Superior temporal gyrus (tissue), 1 donor: ENCODE results near the gene CDKN1C.
A peak's percentile ranks its signal among the peaks of the same experiment; 100 is the strongest.

Experiments
- DNase-seq: peaks from one replicate; pipeline ENCODE4 v3.0.0-alpha.2; 2016; ENCODE audit errors: extremely low spot score

CDKN1C gene

DNA sequence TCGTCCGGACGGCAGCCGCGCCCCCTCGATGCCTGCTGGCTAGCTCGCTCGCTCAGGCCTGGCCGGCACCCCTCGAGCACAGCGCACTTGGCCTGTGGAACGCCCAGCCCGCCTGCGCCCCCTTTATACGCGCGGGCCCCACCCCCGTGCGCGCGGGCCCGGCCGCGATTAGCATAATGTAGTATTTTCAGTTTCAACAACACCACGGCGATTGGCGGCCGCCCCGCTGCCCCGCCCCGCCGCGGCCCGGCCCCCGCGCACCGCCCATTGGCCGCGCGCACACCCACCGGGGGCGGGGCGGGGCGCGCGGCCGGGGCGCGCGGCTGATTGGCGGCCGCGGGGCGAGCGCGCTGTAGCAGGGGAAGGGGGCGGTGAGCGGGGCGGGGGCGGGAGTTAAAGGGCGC is at the start of gene CDKN1C:
Gene CDKN1C, minus strand, starts transcription at position 98 of the 404 bp plus-strand sequence. CDS start 319 bp downstream, outside the sequence.
- peak; percentile 89 for DNase-seq

DNA sequence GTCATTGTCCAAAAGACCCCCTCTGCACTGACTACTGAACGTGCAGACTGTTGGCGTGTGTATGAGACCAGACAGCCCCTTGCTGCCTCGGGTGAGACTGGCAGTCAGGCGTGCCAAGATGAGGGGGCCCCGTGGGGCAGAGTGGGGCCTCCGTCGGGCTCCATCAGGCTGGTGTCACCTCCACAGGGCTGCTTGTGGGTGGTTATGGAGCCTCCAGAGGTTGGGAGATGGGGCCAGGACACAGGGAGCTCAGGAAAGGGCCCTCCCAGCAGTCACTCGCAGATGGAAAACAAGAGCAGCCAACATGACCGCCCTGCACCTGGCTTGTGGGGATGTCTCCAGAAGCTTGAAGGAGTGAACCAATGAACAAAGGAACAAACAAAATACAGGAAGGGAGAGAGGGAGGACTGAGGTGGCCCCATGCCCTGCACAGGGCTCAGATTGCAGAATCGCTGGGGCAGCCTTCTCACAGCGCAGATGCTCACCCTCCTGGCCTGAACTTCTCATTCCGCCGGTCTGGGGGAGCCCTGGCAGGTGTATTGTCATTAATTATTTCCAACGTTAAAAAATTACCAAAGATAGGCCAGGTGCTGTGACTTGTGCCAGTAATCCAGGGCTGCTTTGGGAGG is 49.1 kb upstream of the CDKN1C start:
- no peak for DNase-seq

DNA sequence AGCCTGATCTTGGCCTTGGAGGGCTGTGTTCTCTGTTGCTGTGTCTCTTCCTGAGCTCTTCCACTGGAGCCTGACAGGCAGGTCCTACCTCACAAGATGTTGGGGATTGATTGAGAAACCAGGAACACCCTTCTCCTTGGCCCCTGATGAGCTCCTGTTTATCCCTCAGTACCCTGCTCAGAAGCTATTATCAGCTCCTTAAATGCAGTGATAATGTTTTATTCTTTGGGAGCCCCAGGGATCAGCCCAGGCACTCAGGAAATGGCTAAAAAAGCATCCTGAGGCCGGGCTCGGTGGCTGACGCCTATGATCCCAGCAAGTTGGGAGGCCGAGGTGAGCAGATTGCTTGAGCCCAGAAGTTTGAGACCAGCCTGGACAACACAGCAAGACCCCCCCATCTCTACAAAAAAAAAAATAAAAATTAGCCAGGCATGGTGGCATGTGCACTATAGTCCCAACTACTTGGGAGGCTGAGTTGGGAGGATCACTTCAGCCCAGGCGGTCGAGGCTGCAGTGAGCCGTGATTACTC is 48.5 kb upstream of the CDKN1C start:
- DNase-seq: no peak

DNA sequence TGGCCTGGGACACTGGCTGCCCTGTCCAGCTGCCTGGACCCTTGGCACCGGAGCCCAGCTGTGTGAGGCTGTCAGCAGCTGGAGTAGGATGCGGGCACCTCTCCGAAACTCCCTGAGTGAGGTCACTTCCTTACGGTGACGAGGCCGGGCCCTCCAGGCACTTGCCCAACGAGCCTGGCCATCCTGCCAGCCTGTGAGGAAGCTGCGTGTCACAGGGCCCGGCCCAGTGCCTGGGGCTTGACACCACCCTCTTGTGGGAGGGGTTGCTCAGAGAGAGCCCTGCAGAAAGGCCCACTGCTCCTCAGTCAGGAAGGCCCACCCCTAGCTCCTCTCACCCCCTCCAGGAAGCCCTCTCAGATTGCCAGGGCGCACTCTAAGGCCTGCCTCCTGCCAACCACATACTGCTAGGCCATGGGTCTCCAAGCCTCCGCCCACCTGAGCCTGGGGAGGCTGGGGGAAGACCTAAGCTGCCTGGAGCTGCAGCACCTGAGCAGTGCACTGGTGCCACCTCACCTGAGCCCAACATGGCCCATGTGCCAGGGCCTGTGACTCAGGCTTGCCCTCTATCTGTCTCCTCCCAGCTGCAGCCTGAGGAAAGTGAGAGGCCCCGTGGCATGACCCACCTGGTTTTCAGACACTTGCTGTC is 47.9 kb upstream of the CDKN1C start:
- no peak for DNase-seq

DNA sequence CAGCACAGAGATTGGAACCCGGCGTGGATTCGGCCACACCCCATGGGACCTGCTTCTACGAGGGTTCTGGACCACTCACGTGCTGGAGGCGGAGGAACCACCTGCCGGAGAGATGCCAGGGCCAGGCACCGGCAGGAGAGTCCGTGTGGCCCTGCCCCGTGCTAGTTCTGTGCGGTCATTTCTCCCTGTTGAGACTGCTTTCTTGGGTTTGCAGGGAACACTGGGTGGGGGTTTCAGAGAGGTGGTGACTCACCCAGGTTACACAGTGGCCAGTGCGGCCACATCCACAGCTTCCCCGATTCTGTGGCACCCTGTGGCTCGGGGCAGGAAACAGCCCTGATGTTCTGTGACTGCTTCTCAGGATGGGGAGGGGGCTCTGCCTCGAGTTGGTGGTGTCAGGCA is 47.3 kb upstream of the CDKN1C start:
- no peak for DNase-seq

DNA sequence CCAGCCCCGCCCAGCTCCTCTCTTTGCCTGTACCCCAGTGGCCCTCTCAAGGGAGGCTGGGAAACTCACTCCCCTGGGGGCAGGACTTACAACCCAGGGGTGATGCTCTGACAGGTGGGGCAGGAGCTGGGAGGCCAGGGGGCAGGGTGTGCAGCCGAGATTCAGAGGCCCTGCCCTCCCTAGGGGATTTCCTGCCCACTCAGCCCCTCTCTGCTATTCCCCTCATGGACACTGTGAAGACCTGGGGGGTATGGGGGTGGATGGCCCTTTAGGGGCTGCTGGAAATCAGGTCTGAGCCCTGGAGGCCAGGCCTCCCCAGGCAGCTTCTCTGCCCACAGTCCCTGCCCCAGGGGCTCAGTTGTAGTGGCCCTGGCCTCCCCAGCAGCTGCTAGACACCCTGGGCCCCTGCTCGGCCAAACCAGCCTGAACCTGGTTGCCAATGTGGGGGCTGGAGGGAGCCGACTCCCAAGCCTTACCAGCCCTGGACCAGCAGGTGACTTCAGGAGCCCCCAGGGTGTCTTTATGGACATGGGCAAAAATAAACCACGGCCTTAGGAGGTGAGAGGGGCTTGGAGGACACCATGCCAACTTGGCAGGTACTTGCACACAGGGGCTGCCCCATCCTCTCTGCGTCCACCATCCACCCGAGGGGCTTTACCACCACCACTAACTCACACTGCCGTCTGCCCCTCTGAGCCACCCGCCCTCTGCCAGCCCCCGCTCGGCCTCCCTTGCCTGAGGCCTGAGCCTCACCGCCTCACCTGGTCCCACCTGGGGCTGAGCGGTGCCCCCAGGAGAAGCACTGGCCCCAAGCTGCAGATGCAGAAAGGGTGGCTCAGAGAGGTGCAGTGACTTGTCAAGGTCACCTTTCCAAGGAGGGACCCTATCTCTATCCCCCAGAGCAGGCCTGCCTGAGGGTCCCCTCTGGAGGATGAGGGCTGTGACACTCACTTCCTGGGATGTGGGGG is 46.5 kb upstream of the CDKN1C start:
- DNase-seq: no peak

DNA sequence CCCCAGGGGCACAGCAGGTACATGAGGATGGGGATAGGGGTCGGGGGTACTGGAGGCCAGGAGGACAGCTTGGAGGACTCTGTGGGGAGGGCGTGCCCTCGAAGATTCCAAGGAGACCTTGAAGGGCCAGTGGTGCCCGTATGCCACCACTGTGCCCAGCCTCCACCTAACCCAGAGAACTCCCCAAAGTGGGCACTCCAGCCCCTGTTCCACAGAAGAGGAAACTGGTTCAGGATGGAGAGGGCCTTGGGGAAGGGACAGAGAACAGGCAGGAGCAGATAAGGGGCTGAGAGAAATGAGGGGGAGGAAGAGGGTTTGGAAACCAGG is 45.8 kb upstream of the CDKN1C start:
- DNase-seq: no peak

DNA sequence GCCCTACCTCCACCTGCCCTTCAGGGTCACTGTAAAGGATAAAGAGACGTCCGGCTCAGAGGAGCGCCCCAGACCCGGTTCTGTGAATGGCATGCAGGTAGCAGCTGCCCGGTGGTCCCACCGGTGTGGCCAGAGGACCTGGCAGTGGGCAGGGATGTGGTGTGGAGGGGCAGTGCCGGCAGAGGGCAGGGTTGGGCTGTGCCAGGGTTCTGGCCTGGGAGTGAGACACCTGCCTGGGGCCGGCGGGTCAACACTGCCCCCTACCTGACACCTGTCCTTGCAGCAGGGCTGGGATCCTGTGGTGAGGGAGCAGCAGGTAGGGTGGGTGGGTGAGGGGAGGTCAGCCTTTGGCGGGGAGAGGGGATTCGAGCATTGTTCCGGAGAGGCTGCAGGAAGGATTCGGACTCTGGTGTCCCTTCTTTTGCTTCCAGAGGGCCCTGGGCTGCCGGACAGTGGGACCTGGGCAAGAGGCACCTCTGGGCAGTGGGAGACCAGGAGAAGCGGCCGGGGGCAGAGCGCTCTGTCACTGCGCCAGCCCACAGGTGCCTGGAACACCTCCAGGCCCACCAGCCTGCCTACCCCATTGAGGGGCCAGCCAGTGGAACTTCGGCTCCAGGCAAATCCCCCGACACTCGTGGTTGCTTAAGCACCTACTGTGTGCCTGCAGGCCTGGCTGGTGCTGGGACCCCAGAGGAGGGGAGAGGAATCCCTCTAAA is 45.3 kb upstream of the CDKN1C start:
- no peak for DNase-seq

DNA sequence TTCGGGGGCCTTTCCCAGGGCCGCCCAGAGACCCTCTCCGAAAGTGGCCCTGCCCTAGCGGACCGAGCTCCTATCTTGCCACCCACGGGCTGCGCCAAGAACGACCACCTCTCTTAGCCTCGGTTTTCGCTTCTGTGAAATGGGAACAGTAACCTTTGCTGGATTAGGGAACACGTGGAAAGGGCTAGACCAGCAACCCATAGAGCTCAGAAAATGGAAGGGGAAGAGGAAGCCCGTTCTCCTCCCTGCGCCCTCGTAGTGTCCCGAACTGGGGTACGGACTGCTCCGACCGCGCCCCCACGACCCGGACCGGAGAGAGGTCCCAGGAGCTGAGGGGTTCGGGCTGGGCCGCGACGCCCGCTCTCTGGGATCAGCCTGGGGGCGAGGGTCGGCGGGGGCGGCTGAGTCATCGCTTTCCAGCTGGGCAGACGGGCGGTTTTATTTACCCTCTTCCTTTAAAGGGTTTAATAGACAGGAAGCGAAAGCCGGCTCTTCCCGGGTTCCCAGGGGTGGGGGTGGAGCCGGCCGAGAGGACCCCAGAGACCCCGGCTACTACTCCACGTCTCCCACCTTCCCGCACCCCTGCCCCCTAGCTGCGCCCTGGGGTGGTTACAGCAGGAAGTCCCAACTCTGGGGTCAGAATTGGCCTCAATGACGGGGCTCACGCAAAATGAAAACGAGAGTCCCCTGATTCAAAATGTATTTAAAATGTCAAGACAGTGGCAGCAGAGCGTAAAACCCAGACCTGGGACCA is 44.6 kb upstream of the CDKN1C start:
- no peak for DNase-seq

DNA sequence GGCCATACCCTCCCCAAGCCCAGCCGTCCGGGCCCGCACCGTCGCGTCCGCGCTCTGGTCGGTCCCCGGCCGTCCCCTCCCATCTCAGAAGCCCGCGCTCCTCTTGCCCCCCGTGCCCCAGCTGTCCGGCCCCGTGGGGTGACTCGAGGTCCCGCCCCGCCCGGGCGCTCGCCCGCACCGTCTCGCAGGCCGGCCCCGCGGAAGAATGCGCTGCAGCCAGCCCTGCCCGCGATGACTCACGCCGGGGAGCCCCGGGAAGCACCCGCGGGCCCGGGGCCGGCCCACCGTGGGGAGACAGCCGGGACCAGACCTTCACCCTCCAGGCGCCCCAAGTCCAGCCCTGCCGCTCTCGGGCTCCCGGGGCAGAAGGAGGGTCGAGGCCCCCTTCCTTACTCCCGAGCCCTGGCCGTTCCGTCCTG is 44.0 kb upstream of the CDKN1C start:
- no peak for DNase-seq

DNA sequence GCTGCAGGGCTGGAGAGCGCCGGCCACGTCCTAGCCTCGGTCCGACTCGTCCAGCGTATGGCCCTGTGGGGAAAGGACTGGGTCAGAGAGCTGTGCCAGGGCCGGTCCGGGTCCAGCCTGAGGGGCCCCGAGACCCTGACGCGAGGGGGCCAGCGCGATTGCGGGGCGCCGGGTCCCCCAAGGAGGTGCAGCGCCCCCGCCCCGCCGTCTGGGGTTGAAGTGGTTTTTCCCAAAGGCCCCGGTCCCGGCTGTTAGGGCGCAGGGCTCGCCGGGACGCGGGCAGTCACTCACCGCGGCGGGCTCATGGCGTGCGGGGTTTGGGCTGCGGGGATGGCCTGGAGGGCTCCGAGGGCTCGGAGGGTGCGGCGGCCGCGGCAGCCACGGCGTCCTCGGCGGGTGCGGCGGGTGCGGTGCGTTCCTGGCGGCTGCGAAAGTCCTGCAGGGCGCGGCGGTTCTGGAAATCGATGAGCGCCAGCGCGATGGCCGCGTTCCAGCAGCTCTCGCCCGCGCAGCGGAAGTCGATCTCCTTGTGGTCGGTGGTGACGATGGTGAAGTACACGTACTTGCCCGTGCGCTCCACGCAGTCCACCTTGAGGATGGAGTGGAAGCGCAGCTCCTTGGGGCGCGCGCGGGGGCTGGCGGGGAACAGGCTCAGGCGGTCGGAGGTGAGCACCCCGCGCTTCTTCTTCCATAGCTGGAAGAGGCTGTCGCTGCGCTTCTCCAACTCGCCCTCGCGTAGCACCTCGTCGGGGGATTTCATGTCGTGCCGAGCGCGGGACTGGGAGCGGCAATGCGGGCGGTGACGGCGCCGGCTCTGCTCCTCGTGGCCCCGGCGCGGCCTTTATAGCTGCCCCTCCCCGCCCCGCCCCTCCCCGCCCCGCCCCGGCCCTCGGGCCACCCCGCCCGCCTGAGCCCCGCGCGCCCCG is 43.3 kb upstream of the CDKN1C start, which contains the start of gene PHLDA2:
Gene PHLDA2, minus strand, starts transcription at position 816 of the 926 bp plus-strand sequence. Its CDS starts 56 bp downstream, at position 760.
- no peak for DNase-seq

DNA sequence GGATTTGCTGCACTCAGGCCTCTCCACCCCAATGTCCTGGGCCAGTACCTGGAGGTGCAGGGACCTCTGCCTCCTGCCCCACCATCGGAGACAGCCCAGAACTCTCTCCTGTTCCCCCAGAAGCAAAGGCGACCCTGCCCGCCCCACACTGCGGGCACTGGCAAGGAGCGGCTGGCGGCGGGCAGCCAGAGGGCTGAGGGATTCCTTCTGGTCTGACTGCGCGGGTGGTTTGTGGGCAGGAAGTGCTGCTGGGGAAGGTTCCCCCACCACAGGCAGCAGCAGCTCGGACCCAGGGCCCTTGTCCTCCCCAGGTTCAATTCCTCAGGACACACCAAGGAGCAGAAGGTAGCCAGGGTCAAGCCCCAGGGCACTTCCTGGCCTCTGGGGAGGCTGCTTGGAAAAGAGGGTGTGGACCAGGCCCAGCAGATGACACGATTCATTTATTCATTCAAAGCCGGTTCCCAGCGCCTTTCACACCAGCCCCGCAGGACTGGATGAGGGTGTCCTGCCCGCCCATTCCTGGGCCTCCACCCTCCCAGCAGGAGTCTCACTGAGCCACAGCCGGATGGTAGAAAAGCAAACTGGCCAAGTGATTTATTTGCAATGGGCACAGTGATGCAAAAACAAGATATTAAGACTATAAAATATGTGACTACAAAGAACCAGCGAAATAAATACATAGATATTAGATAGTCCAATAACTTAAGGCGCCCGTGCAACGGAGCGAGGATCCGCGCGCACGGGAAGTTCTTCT is 42.5 kb upstream of the CDKN1C start:
- no peak for DNase-seq

DNA sequence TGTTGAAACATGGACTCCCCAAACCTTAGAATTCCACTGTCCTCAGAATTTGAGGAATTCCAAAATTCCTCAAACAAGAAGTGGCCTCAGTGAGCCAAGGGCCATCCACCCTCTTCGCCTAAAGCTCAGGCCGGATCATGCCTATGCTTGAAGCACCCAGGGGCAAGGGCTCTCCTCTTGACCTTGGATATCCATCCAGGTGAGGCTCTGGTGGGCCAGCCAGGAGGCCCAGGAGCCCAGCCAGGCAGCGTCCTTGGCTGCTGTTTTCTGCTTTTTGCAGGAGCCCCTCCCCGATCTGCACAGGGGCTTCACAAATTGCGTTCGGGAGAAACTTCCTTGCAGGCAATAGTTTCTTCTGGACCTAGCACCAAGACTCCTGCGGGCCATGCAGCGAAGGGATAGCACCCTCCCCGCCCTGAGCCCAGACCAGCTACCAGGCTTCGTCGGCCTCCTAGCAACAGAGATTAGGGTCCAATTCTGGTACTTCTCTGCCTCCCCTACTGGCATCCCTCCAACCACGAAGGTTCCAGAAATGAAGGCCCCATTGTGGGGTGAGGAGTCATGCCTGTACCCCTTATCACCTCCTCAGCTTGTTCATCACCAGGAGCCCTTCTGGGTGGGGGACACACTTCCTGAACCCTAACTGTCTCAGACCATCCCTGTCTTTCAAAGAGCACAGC is 41.7 kb upstream of the CDKN1C start:
- DNase-seq: no peak

DNA sequence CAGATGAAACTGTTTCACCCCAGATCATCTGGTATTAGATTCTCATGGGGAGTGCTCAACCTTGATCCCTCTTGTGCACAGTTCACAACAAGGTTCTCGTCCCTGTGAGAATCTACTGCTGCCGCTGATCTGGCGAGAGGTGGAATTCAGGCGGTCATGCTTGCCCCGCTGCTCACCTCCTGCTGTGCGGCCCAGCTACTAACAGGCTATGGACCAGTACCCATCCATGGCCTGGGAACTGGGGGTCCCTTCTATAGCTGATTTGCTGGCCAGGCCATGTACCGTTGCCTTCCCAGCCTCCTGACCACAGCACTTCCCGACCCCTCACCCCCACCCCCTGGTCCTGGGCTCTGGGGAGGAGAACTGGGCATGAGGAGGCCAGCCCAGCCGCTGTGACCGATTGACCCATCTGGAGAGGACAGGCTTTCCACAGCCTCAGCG is 41.1 kb upstream of the CDKN1C start:
- no peak for DNase-seq

DNA sequence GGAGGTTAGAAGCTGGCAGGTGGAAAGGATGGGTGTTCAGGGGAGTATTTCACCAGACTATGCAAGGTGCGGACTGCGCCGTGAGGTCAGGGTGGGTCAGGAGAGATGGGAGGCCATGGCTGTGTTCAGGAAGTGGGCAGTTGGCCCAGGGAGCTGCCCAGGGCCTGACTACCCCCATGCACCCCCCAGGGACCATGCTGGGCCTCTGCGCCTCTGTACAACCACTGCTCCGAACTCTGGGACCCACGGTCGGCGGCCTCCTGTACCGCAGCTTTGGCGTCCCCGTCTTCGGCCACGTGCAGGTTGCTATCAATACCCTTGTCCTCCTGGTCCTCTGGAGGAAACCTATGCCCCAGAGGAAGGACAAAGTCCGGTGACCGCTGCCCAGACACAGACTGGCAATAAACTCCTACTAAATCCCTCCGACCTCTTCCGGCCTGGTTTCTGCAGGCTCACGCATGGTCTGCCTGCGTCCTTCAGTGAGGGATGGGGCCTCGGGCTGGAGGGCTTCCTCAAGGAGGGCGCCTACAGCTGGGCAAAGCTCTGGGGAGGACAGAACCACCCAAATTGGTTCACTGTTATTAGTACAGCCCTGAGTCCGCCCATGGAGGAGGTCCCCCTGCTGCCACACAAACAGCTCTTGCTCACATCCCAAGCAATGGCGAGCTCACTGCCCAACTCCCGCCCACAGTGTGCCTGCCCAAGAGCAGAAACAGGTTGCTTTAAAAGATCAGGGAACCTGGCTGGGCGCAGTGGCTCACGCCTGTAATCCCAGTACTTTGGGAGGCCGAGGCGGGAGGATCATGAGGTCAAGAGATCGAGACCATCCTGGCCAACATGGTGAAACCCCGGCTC is 39.5 kb upstream of the CDKN1C start:
- DNase-seq: no peak

DNA sequence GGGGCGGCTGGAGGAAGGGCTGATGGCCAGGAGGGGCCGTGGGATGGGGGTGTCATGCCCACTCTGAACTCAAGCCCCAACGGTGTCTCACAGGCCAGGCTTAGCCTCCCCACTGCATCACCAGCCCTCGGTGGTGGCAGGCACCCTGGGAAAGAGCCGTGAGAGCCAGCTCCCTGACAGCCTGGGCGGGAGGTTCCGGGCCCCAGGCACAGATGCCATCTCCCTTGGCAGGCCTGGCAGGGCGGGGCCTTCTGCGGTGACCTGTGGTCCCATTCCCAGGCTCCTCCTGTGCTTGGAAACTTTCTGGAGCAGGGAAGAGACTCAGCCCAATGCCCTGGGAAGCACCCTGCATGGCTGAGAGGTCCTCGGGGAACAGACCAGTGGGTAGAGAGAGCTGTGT is 38.8 kb upstream of the CDKN1C start:
- no peak for DNase-seq
